ENCODE results near the gene TMEM114. TPM values are rescaled to one million over a fixed set of nuclear protein-coding genes. Genes with fewer than 3 reads are reported as not detected.

TMEM114 gene
- total RNA-seq, 1 experiment from 2014 or later: not detected

DNA sequence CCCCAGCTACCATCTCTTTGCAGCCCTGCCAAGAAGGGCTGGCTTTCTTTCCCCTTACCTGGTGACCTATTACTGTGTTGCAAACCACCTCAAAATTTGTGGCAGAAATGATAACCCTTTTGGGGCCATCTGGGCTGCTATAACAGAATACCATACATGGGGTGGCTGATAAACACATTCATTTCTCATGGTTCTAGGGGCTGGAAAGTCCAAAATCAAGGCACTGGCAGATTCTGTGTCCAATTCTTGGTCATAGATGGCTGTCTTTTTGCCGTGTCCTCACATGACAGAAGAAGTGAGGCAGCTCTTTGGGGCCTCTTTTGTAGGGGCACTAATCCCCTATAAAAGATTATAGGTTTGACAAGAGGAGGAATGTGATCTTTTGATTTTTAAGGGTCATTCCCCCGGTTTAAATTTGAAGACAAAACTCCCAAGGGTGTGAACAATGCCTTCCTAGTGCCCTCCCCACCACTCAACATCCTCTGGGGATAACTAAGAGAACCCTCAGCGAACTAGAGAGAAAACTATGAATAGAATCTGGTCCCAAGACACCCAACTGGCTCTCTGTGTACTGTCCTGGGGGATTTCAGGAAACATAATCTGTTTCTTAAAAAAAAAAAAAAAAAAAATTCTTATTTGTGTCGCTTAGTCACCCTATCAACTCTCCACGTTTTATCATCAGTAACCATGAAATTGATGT is 29.5 kb upstream of the TMEM114 start:
- no peak overlapping the region for H3K4me3 Mint-ChIP-seq (ENCODE audit: low read depth, unreplicated experiment)
- TF ChIP-seq, protein P1, sequence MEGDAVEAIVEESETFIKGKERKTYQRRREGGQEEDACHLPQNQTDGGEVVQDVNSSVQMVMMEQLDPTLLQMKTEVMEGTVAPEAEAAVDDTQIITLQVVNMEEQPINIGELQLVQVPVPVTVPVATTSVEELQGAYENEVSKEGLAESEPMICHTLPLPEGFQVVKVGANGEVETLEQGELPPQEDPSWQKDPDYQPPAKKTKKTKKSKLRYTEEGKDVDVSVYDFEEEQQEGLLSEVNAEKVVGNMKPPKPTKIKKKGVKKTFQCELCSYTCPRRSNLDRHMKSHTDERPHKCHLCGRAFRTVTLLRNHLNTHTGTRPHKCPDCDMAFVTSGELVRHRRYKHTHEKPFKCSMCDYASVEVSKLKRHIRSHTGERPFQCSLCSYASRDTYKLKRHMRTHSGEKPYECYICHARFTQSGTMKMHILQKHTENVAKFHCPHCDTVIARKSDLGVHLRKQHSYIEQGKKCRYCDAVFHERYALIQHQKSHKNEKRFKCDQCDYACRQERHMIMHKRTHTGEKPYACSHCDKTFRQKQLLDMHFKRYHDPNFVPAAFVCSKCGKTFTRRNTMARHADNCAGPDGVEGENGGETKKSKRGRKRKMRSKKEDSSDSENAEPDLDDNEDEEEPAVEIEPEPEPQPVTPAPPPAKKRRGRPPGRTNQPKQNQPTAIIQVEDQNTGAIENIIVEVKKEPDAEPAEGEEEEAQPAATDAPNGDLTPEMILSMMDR (IDR thresholded peaks at IDR 0.05; ENCODE audit: unreplicated experiment): no peak
- no peak overlapping the region for H3K27ac Mint-ChIP-seq (ENCODE audit: unreplicated experiment)
- H3K27me3 Mint-ChIP-seq (ENCODE audit: unreplicated experiment): peaks cover 58% of the 10 kb centered on the region
- DNase-seq: no peak
- H3K9me3 Mint-ChIP-seq (ENCODE audit: low read depth, unreplicated experiment): no peaks in the 10 kb centered on the region
- peaks cover 24% of the 10 kb centered on the region for H3K36me3 Mint-ChIP-seq (ENCODE audit: insufficient read depth, unreplicated experiment)
- CTCF ChIA-PET: no interaction called here
- intact Hi-C loops (cut with micrococcal nuclease; ENCODE audit: unreplicated experiment): no loop called here
- peaks cover 7% of the 10 kb centered on the region for H3K4me1 Mint-ChIP-seq (ENCODE audit: low read depth, unreplicated experiment)
- no TSS peak for BruUV-seq (replicated peaks)

DNA sequence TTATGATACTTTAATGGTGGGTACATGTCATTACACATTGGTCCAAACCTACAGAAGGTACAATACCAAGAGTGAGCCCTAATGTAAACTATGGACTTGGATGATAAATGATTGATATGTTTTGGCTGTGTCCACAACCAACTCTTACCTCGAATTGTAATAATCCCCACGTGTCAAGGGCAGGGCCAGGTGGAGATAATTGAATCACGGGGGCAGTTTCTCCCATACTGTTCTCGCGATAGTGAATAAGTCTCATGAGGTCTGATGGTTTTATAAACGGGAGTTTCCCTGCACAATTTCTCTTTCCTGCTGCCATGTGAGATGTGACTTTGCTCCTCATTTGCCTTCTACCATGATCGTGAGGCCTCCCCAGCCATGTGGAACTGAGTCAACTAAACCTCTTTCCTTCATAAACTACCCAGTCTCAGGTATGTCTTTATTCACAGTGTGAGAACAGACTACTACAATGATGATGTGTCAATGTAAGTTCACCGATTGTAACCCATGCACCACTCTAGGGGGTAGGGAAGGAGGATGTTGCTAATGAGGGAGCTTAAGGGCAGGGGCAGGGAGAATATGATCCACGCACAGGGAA is 24.2 kb upstream of the TMEM114 start:
- no peaks in the 10 kb centered on the region for H3K36me3 Mint-ChIP-seq (ENCODE audit: insufficient read depth, unreplicated experiment)
- no peak overlapping the region for H3K27ac Mint-ChIP-seq (ENCODE audit: unreplicated experiment)
- H3K4me1 Mint-ChIP-seq (ENCODE audit: low read depth, unreplicated experiment): no peaks in the 10 kb centered on the region
- intact Hi-C loops (cut with micrococcal nuclease; ENCODE audit: unreplicated experiment): no loop called here
- CTCF ChIA-PET: interaction anchor here (0.6 to 0.8 kb wide), 2 partner anchors 23 to 48 kb away, joined by 3 read pairs; no protein-coding TSS in a partner anchor
- no peaks in the 10 kb centered on the region for H3K9me3 Mint-ChIP-seq (ENCODE audit: low read depth, unreplicated experiment)
- H3K27me3 Mint-ChIP-seq (ENCODE audit: unreplicated experiment): peaks cover 95% of the 10 kb centered on the region
- no TSS peak for BruUV-seq (replicated peaks)
- TF ChIP-seq, protein P1 (IDR thresholded peaks at IDR 0.05; ENCODE audit: unreplicated experiment): no peak
- H3K4me3 Mint-ChIP-seq (ENCODE audit: low read depth, unreplicated experiment): no peak overlapping the region
- DNase-seq: no peak

DNA sequence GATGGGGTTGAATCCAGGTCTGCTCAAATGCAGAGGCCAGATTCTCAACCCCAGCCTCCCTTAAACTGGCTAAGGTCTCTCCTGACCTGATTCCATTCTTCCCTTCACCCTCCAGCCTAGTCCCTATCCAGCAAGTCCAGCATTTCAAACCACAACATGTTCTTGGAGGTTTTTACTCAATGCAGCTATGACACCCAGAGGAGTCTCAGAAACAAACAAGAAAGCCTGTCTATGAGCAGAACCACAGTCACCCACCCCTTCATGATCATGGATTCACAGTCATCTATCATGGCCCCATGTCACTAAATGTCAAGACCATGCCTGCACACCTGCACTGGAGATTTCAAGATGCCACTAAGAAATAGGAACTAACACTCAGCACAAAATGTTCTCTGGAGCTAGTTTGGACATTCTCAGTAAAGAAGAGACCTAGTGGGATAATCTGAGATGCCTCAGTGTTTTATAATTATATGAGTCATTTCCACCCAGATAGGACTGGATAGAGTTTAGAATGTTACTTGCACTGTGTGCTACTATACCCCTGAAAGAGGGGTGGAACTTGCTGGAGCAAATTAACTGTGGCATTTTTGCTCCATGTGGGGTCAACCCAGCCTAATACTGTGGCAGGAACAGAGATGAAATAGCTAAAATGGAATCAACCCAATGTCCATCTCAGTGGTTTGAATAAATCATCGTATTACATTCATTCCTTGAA is 21.7 kb upstream of the TMEM114 start:
- TF ChIP-seq, protein P1 (IDR thresholded peaks at IDR 0.05; ENCODE audit: unreplicated experiment): no peak
- Mint-ChIP-seq H3K36me3 (ENCODE audit: insufficient read depth, unreplicated experiment) (no peaks in the 10 kb centered on the region), H3K9me3 (ENCODE audit: low read depth, unreplicated experiment) (no peaks in the 10 kb centered on the region), H3K27ac (ENCODE audit: unreplicated experiment) (no peak overlapping the region), H3K4me1 (ENCODE audit: low read depth, unreplicated experiment) (no peaks in the 10 kb centered on the region), H3K4me3 (ENCODE audit: low read depth, unreplicated experiment) (no peak overlapping the region), H3K27me3 (ENCODE audit: unreplicated experiment) (peaks cover 93% of the 10 kb centered on the region)
- no peak for DNase-seq
- intact Hi-C loops (cut with micrococcal nuclease; ENCODE audit: unreplicated experiment): no loop called here
- BruUV-seq (replicated peaks): no TSS peak
- CTCF ChIA-PET: no interaction called here

DNA sequence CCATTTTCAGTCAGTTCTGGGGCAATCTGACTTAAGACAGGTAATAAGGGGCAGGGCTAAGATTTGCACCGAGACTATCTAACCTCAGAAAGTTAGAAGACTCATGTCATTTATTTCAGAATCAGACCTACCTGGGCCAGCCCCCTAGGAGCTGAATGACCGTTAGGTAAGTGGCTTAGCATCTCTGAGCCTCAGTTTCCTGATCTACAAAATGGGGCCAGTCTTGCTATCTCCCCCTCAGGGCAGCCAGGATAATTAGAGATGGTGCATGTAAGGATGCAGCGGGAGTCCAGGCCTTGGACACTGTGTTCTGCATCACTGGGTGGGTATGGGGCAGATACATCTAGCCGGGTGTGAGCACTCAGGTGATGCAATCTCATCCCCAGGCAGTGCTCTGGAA is 20.8 kb upstream of the TMEM114 start:
- BruUV-seq (replicated peaks): no TSS peak
- no peak for DNase-seq
- TF ChIP-seq, protein P1 (IDR thresholded peaks at IDR 0.05; ENCODE audit: unreplicated experiment): no peak
- Mint-ChIP-seq H3K9me3 (ENCODE audit: low read depth, unreplicated experiment) (no peaks in the 10 kb centered on the region), H3K27me3 (ENCODE audit: unreplicated experiment) (peaks cover 93% of the 10 kb centered on the region), H3K36me3 (ENCODE audit: insufficient read depth, unreplicated experiment) (no peaks in the 10 kb centered on the region), H3K4me3 (ENCODE audit: low read depth, unreplicated experiment) (no peak overlapping the region), H3K27ac (ENCODE audit: unreplicated experiment) (no peak overlapping the region), H3K4me1 (ENCODE audit: low read depth, unreplicated experiment) (no peaks in the 10 kb centered on the region)
- intact Hi-C loops (cut with micrococcal nuclease; ENCODE audit: unreplicated experiment): no loop called here
- CTCF ChIA-PET: no interaction called here
